H9 (cell line): ENCODE data around the gene NUP88. TPM values are rescaled to one million over a fixed set of nuclear protein-coding genes. Genes with fewer than 3 reads are reported as not detected.

Experiments
- DNase-seq: peaks from one replicate; pipeline ENCODE4 v3.0.0-alpha.2; 2017
- H2AFZ ChIP-seq: one replicate; pipeline ENCODE4 v1.6.1; 2013; ENCODE audit warnings: mild to moderate bottlenecking, low read length, control low read depth, moderate library complexity
- H2AK5ac ChIP-seq: 2 replicates; pipeline ENCODE4 v1.6.1; 2013; ENCODE audit warnings: low read length, control low read depth, mixed read lengths; ENCODE audit not compliant: insufficient read length
- H2BK120ac ChIP-seq: one replicate; pipeline ENCODE4 v1.6.1; 2013; ENCODE audit warnings: low read depth, mild to moderate bottlenecking, low read length, control low read depth, inconsistent platforms; ENCODE audit not compliant: poor library complexity, severe bottlenecking
- H2BK12ac ChIP-seq: 2 replicates; pipeline ENCODE4 v1.6.1; 2013; ENCODE audit warnings: low read length, control low read depth, mixed read lengths, low read depth; ENCODE audit not compliant: insufficient read length
- H2BK15ac ChIP-seq: 2 replicates; pipeline ENCODE4 v1.6.1; 2013; ENCODE audit warnings: low read depth, low read length, control low read depth
- H2BK20ac ChIP-seq: one replicate; pipeline ENCODE4 v1.6.1; 2013; ENCODE audit warnings: low read depth, mild to moderate bottlenecking, low read length, control low read depth, inconsistent platforms; ENCODE audit not compliant: poor library complexity, severe bottlenecking
- H2BK5ac ChIP-seq: 2 replicates; pipeline ENCODE4 v1.6.1; 2013; ENCODE audit warnings: low read length, control low read depth, mixed read lengths; ENCODE audit not compliant: insufficient read length
- H3K14ac ChIP-seq: 2 replicates; pipeline ENCODE4 v1.6.1; 2013; ENCODE audit warnings: low read length, control low read depth; ENCODE audit not compliant: insufficient read depth
- H3K18ac ChIP-seq: 2 replicates; pipeline ENCODE4 v1.6.1; 2013; ENCODE audit warnings: low read depth, mild to moderate bottlenecking, mixed read lengths, low read length, control low read depth; ENCODE audit not compliant: insufficient read length
- H3K23ac ChIP-seq: 2 replicates; pipeline ENCODE4 v1.6.1; 2013; ENCODE audit warnings: low read length, control low read depth, mixed read lengths, low read depth; ENCODE audit not compliant: insufficient read length
- H3K23me2 ChIP-seq: 2 replicates; pipeline ENCODE4 v1.6.1; 2013; ENCODE audit warnings: low read depth, mild to moderate bottlenecking, mixed read lengths, low read length, control low read depth; ENCODE audit not compliant: insufficient read length, poor library complexity, severe bottlenecking
- H3K27ac ChIP-seq: 2 replicates; pipeline ENCODE4 v1.5.1; 2013; ENCODE audit warnings: low read length, control low read depth, mixed read lengths, low read depth; ENCODE audit not compliant: insufficient read length
- H3K27me3 ChIP-seq: 2 replicates; pipeline ENCODE4 v1.6.1; 2013; ENCODE audit warnings: low read length, control low read depth, inconsistent platforms; ENCODE audit not compliant: insufficient read depth
- H3K4ac ChIP-seq: 2 replicates; pipeline ENCODE4 v1.6.1; 2013; ENCODE audit warnings: low read depth, mild to moderate bottlenecking, control low read depth, inconsistent platforms, low read length, moderate library complexity
- H3K4me1 ChIP-seq: 2 replicates; pipeline ENCODE4 v1.6.1; 2013; ENCODE audit warnings: low read length, control low read depth, inconsistent platforms; ENCODE audit not compliant: insufficient read depth
- H3K4me2 ChIP-seq: 2 replicates; pipeline ENCODE4 v1.6.1; 2013; ENCODE audit warnings: low read length, control low read depth, mixed read lengths; ENCODE audit not compliant: insufficient read length, insufficient read depth
- H3K56ac ChIP-seq: 2 replicates; pipeline ENCODE4 v1.6.1; 2013; ENCODE audit warnings: low read depth, mild to moderate bottlenecking, mixed read lengths, low read length, control low read depth; ENCODE audit not compliant: insufficient read length
- H3K79me1 ChIP-seq: 2 replicates; pipeline ENCODE4 v1.6.1; 2013; ENCODE audit warnings: low read depth, mild to moderate bottlenecking, moderate library complexity, low read length, control low read depth, inconsistent platforms; ENCODE audit not compliant: insufficient read depth, poor library complexity, severe bottlenecking
- H3K79me2 ChIP-seq: 2 replicates; pipeline ENCODE4 v1.6.1; 2013; ENCODE audit warnings: low read length, control low read depth, inconsistent platforms; ENCODE audit not compliant: insufficient read depth
- H3K9ac ChIP-seq: 2 replicates; pipeline ENCODE4 v1.6.1; 2013; ENCODE audit warnings: low read length, control low read depth, mixed read lengths; ENCODE audit not compliant: insufficient read length; ENCODE audit errors: extremely low read depth
- H3K9me3 ChIP-seq: one replicate; pipeline ENCODE4 v1.6.1; 2013; ENCODE audit warnings: low read depth, low read length, inconsistent platforms; ENCODE audit not compliant: control insufficient read depth
- H3T11ph ChIP-seq: one replicate; pipeline ENCODE4 v1.6.1; 2013; ENCODE audit warnings: mild to moderate bottlenecking, low read length, control low read depth, inconsistent platforms
- H4K20me1 ChIP-seq: one replicate; pipeline ENCODE4 v1.6.1; 2013; ENCODE audit not compliant: control insufficient read depth, insufficient read length, insufficient read depth
- H4K5ac ChIP-seq: 2 replicates; pipeline ENCODE4 v1.6.1; 2013; ENCODE audit warnings: low read depth, mild to moderate bottlenecking, mixed read lengths, low read length, control low read depth; ENCODE audit not compliant: insufficient read length
- H4K8ac ChIP-seq: replicated peaks from 2 replicates; pipeline ENCODE4 v1.6.1; 2013; ENCODE audit warnings: low read length, control low read depth, mixed read lengths, low read depth; ENCODE audit not compliant: insufficient read length
- H4K91ac ChIP-seq: 2 replicates; pipeline ENCODE4 v1.6.1; 2013; ENCODE audit warnings: low read depth, mild to moderate bottlenecking, moderate library complexity, mixed read lengths, low read length, control low read depth; ENCODE audit not compliant: insufficient read length
- H3K27ac Mint-ChIP-seq, 3 experiments: 2 replicates in 2 of 3; 3 replicates in 1 of 3; pipeline ENCODE4 v1.8.0; 2020 to 2021; ENCODE audit warnings: mixed read lengths in 3 of 3, mild to moderate bottlenecking in 1 of 3, moderate library complexity in 1 of 3
- H3K27me3 Mint-ChIP-seq: 2 replicates; pipeline ENCODE4 v1.8.0; 2021; ENCODE audit warnings: low read depth, mild to moderate bottlenecking, moderate library complexity, mixed read lengths
- H3K36me3 Mint-ChIP-seq, 3 experiments: 2 replicates in 2 of 3; 3 replicates in 1 of 3; pipeline ENCODE4 v1.8.0; 2020 to 2021; ENCODE audit warnings: low read depth in 3 of 3, mixed read lengths in 3 of 3; ENCODE audit not compliant: insufficient read depth in 1 of 3
- H3K4me1 Mint-ChIP-seq, 2 experiments: 2 replicates each; pipeline ENCODE4 v1.8.0; 2020; ENCODE audit warnings: mixed read lengths in 2 of 2
- H3K4me3 Mint-ChIP-seq, 2 experiments: 2 replicates in 1 of 2; 3 replicates in 1 of 2; pipeline ENCODE4 v1.8.0; 2020 to 2021; ENCODE audit warnings: mild to moderate bottlenecking in 2 of 2, mixed read lengths in 2 of 2, moderate library complexity in 1 of 2
- H3K9me3 Mint-ChIP-seq, 2 experiments: 2 replicates in 1 of 2; 3 replicates in 1 of 2; pipeline ENCODE4 v1.8.0; 2020; ENCODE audit warnings: mild to moderate bottlenecking in 2 of 2, mixed read lengths in 2 of 2, moderate library complexity in 1 of 2
- CTCF ChIP-seq: fragments of 200-600 bp; sonication (generic); conservative IDR thresholded peaks from 3 replicates; pipeline ENCODE4 v1.8.0; 2021; ENCODE audit warnings: antibody characterized with exemption, mild to moderate bottlenecking
- WGBS: extraction: QIAGEN DNeasy Blood & Tissue Kit; methylation state at CpG from one replicate; pipeline ENCODE4 v1.1.7; 2013; ENCODE audit warnings: missing lambda C conversion rate, low lambda C conversion rate, mixed read lengths; ENCODE audit not compliant: insufficient read length; ENCODE audit errors: extremely low coverage; 5-methylcytosine and 5-hydroxymethylcytosine counted together
- total RNA-seq: library from RNA; stranded (reverse); gene quantifications from 2 replicates; pipeline ENCODE4 v1.2.1, GENCODE V29; 2021

NUP88 gene
- total RNA-seq, 1 experiment from 2014 or later, result 98.2 TPM

- no peak overlapping the region for H2BK20ac ChIP-seq
- H3K4ac ChIP-seq, result no peak overlapping the region
- no peak overlapping the region for H3K23ac ChIP-seq
- no peak overlapping the region for H3K4me2 ChIP-seq
- H2AK5ac ChIP-seq, result no peak overlapping the region
- no peak overlapping the region for H2BK120ac ChIP-seq
- no peak overlapping the region for H3K18ac ChIP-seq
- H3K56ac ChIP-seq, result no peak overlapping the region
- H3K27ac Mint-ChIP-seq, result no peak overlapping the region
- peaks cover 1% of the 10 kb centered on the region for H3K23me2 ChIP-seq
- no peaks in the 10 kb centered on the region for H3K27me3 ChIP-seq
- no peak overlapping the region for H2BK15ac ChIP-seq
- H3K9me3 ChIP-seq, result no peaks in the 10 kb centered on the region
- H3K4me1 ChIP-seq, result no peaks in the 10 kb centered on the region
- no peak overlapping the region for H4K91ac ChIP-seq
- H3K36me3 Mint-ChIP-seq, result peaks cover 25 to 67% (median 50%) of the 10 kb centered on the region in 3 experiments; a peak in 6 of 7 replicates
- H3K79me2 ChIP-seq, result peaks cover 7% of the 10 kb centered on the region
- H2BK5ac ChIP-seq, result no peak overlapping the region
- H3K9ac ChIP-seq, result no peak overlapping the region
- no peaks in the 10 kb centered on the region for H3K9me3 Mint-ChIP-seq
- H4K5ac ChIP-seq, result no peak overlapping the region
- no peak for TF ChIP-seq CTCF
- no peak overlapping the region for H3K14ac ChIP-seq
- no peak overlapping the region for H3K27ac ChIP-seq
- 0 out of 4 replicates have a peak, but pooled peaks cover 0 to 4% of the 10 kb centered on the region in 2 experiments for H3K4me1 Mint-ChIP-seq
- H3K79me1 ChIP-seq, result peaks cover 3% of the 10 kb centered on the region
- no peak overlapping the region for H4K8ac ChIP-seq
- no peak overlapping the region for H2BK12ac ChIP-seq
- no peak overlapping the region for H2AFZ ChIP-seq
- no peak for DNase-seq
- no peak overlapping the region for H3T11ph ChIP-seq
- H3K4me3 Mint-ChIP-seq, result no peak overlapping the region
- no peaks in the 10 kb centered on the region for H4K20me1 ChIP-seq
- WGBS, result no CpG with 5 or more reads among the region's 4 CpGs
- H3K27me3 Mint-ChIP-seq, result no peaks in the 10 kb centered on the region
These were observed 5.8 kb downstream of the NUP88 start for GRCh38 chr17:5413682-5414081.
